HEK293 (cell line): ENCODE data around the gene FOXO1.

Source experiments
- CTCF ChIA-PET: fragments of 350-600 bp; formaldehyde crosslinking; extraction: SDS; loops from one replicate; lab custom pipeline; 2021; ENCODE audit warnings: antibody characterized with exemption; lab: Yijun Ruan, JAX
- POLR2A ChIA-PET: fragments of 300-600 bp; formaldehyde crosslinking; extraction: SDS; loops from one replicate; lab custom pipeline; 2020; ENCODE audit warnings: antibody characterized with exemption, inconsistent platforms; lab: Yijun Ruan, JAX
- H3K27ac ChIP-seq: fragments of 200-500 bp; sonication (Bioruptor generic); 2 replicates; pipeline ENCODE4 v1.5.1; 2014; ENCODE audit warnings: low read depth, low read length, control low read depth, inconsistent platforms; ENCODE audit errors: extremely low read depth
- H3K36me3 ChIP-seq, 2 experiments: fragments of 200-500 bp in 1 of 2; sonication (Bioruptor generic) in 1 of 2; 1 replicate in 1 of 2; 2 replicates in 1 of 2; pipeline ENCODE4 v1.5.1; 2014 to 2017; ENCODE audit warnings: inconsistent platforms in 2 of 2, low read length in 2 of 2; ENCODE audit not compliant: control insufficient read depth in 2 of 2, insufficient read depth in 1 of 2
- H3K4me1 ChIP-seq: fragments of 200-500 bp; sonication (Bioruptor generic); 2 replicates; pipeline ENCODE4 v1.5.1; 2014; ENCODE audit warnings: mild to moderate bottlenecking, low read length, inconsistent platforms; ENCODE audit not compliant: control insufficient read depth, insufficient read depth
- H3K4me3 ChIP-seq: 2 replicates; pipeline ENCODE4 v1.5.1; 2011; ENCODE audit warnings: low read depth, mild to moderate bottlenecking, control low read depth, low read length, moderate library complexity
- H3K9me3 ChIP-seq: fragments of 200-500 bp; sonication (Bioruptor generic); 2 replicates; pipeline ENCODE4 v1.5.1; 2014; ENCODE audit warnings: low read depth, low read length, inconsistent platforms; ENCODE audit not compliant: control insufficient read depth, insufficient read depth
- BCL11B ChIP-seq: fragments of 450-650 bp; formaldehyde crosslinking; IDR thresholded peaks from 2 replicates; pipeline ENCODE4 v1.5.1; 2016; ENCODE audit warnings: low read depth, missing biosample characterization, missing genetic modification characterization
- GLIS2 ChIP-seq: fragments of 450-650 bp; formaldehyde crosslinking; IDR thresholded peaks from 2 replicates; pipeline ENCODE4 v1.5.1; 2016; ENCODE audit warnings: missing biosample characterization, missing genetic modification characterization
- KLF8 ChIP-seq: fragments of 450-650 bp; formaldehyde crosslinking; IDR thresholded peaks from 2 replicates; pipeline ENCODE4 v1.5.1; 2016; ENCODE audit warnings: missing biosample characterization, missing genetic modification characterization
- PRDM6 ChIP-seq: fragments of 450-650 bp; formaldehyde crosslinking; IDR thresholded peaks from 2 replicates; pipeline ENCODE4 v1.5.1; 2017; ENCODE audit warnings: missing biosample characterization, missing genetic modification characterization
- RBAK ChIP-seq: fragments of 450-650 bp; formaldehyde crosslinking; IDR thresholded peaks from 2 replicates; pipeline ENCODE4 v1.5.1; 2016; ENCODE audit warnings: missing biosample characterization, missing genetic modification characterization
- SCRT2 ChIP-seq: fragments of 450-650 bp; formaldehyde crosslinking; IDR thresholded peaks from 2 replicates; pipeline ENCODE4 v1.5.1; 2016; ENCODE audit warnings: missing biosample characterization, missing genetic modification characterization
- SP7 ChIP-seq: fragments of 450-650 bp; formaldehyde crosslinking; IDR thresholded peaks from 2 replicates; pipeline ENCODE4 v1.5.1; 2016; ENCODE audit warnings: missing biosample characterization, missing genetic modification characterization
- ZBTB7A ChIP-seq: fragments of 450-650 bp; formaldehyde crosslinking; IDR thresholded peaks from 2 replicates; pipeline ENCODE4 v1.5.1; 2016; ENCODE audit warnings: low read depth, missing biosample characterization, missing genetic modification characterization
- ZNF18 ChIP-seq: fragments of 450-650 bp; formaldehyde crosslinking; IDR thresholded peaks from 2 replicates; pipeline ENCODE4 v1.5.1; 2016; ENCODE audit warnings: missing biosample characterization, missing genetic modification characterization
- ZNF223 ChIP-seq: fragments of 450-650 bp; formaldehyde crosslinking; IDR thresholded peaks from 2 replicates; pipeline ENCODE4 v1.5.1; 2016; ENCODE audit warnings: missing biosample characterization, missing genetic modification characterization
- ZNF324 ChIP-seq: fragments of 450-650 bp; formaldehyde crosslinking; IDR thresholded peaks from 2 replicates; pipeline ENCODE4 v1.5.1; 2016; ENCODE audit warnings: missing biosample characterization, missing genetic modification characterization
- ZNF404 ChIP-seq: fragments of 450-650 bp; formaldehyde crosslinking; IDR thresholded peaks from 2 replicates; pipeline ENCODE4 v1.5.1; 2017; ENCODE audit warnings: missing biosample characterization, missing genetic modification characterization
- ZNF433 ChIP-seq: fragments of 450-650 bp; formaldehyde crosslinking; IDR thresholded peaks from 2 replicates; pipeline ENCODE4 v1.5.1; 2016; ENCODE audit warnings: missing biosample characterization, missing genetic modification characterization, low read depth
- ZNF449 ChIP-seq: fragments of 450-650 bp; formaldehyde crosslinking; IDR thresholded peaks from 2 replicates; pipeline ENCODE4 v1.5.1; 2017; ENCODE audit warnings: missing biosample characterization, mild to moderate bottlenecking, missing genetic modification characterization, moderate library complexity
- ZNF473 ChIP-seq: fragments of 450-650 bp; formaldehyde crosslinking; IDR thresholded peaks from 2 replicates; pipeline ENCODE4 v1.5.1; 2017; ENCODE audit warnings: missing biosample characterization, missing genetic modification characterization
- ZNF518A ChIP-seq: fragments of 450-650 bp; formaldehyde crosslinking; conservative IDR thresholded peaks from 2 replicates; pipeline ENCODE4 v1.5.1; 2016; ENCODE audit warnings: low read depth, missing biosample characterization, missing genetic modification characterization
- ZNF530 ChIP-seq: fragments of 450-650 bp; formaldehyde crosslinking; IDR thresholded peaks from 2 replicates; pipeline ENCODE4 v1.5.1; 2016; ENCODE audit warnings: low read depth, missing biosample characterization, missing genetic modification characterization
- ZNF555 ChIP-seq: fragments of 450-650 bp; formaldehyde crosslinking; conservative IDR thresholded peaks from 2 replicates; pipeline ENCODE4 v1.5.1; 2017; ENCODE audit warnings: missing biosample characterization, mild to moderate bottlenecking, missing genetic modification characterization, inconsistent platforms
- ZNF585B ChIP-seq: fragments of 450-650 bp; formaldehyde crosslinking; IDR thresholded peaks from 2 replicates; pipeline ENCODE4 v1.5.1; 2016; ENCODE audit warnings: missing biosample characterization, missing genetic modification characterization
- ZNF654 ChIP-seq: fragments of 450-650 bp; formaldehyde crosslinking; IDR thresholded peaks from 2 replicates; pipeline ENCODE4 v1.5.1; 2016; ENCODE audit warnings: low read depth, missing biosample characterization, missing genetic modification characterization
- ZNF791 ChIP-seq: fragments of 450-650 bp; formaldehyde crosslinking; IDR thresholded peaks from 2 replicates; pipeline ENCODE4 v1.5.1; 2016; ENCODE audit warnings: missing biosample characterization, missing genetic modification characterization
- ZNF843 ChIP-seq: fragments of 450-650 bp; formaldehyde crosslinking; IDR thresholded peaks from 2 replicates; pipeline ENCODE4 v1.5.1; 2016; ENCODE audit warnings: missing biosample characterization, missing genetic modification characterization

FOXO1 gene

GRCh38 chr13:40572961-40573360 lies 93.5 kb downstream of the FOXO1 start:
- POLR2A ChIA-PET, result no interaction called here
- Histone ChIP-seq H3K27ac (no peak overlapping the region), H3K36me3 (no peaks in the 10 kb centered on the region), H3K4me3 (no peak overlapping the region), H3K4me1 (no peaks in the 10 kb centered on the region; the same call in 1 of the 2 replicates), H3K9me3 (no peaks in the 10 kb centered on the region)
- CTCF ChIA-PET, result no interaction called here
- TF ChIP-seq ZNF530 (tag by site-specific recombination), result no peak

GRCh38 chr13:40571338-40571963 lies 95.0 kb downstream of the FOXO1 start:
- CTCF ChIA-PET, result no interaction called here

GRCh38 chr13:40570930-40571329 lies 95.5 kb downstream of the FOXO1 start:
- no peaks in the 10 kb centered on the region for H3K36me3 ChIP-seq
- no peak overlapping the region for H3K4me3 ChIP-seq
- no peaks in the 10 kb centered on the region; the same call in 1 of the 2 replicates for H3K4me1 ChIP-seq
- ChIA-PET CTCF (no interaction called here), POLR2A (no interaction called here)
- no peaks in the 10 kb centered on the region for H3K9me3 ChIP-seq
- no peak overlapping the region for H3K27ac ChIP-seq
- TF ChIP-seq ZNF473 (tag by site-specific recombination), result no peak
- no peak for TF ChIP-seq KLF8
- no peak for TF ChIP-seq BCL11B (tag by site-specific recombination)
- no peak for TF ChIP-seq SCRT2 (tag by site-specific recombination)
- TF ChIP-seq ZNF404 (tag by site-specific recombination), result no peak
- no peak for TF ChIP-seq ZBTB7A
- TF ChIP-seq GLIS2 (tag by site-specific recombination), result no peak
- TF ChIP-seq ZNF433, result no peak
- TF ChIP-seq ZNF449 (tag by site-specific recombination), result no peak
- no peak for TF ChIP-seq ZNF555 (tag by site-specific recombination)
- no peak for TF ChIP-seq ZNF843 (tag by site-specific recombination)
- no peak for TF ChIP-seq RBAK
- TF ChIP-seq SP7 (tag by site-specific recombination), result no peak
- no peak for TF ChIP-seq ZNF654 (tag by site-specific recombination)
- no peak for TF ChIP-seq ZNF791
- TF ChIP-seq ZNF223, result no peak
- no peak for TF ChIP-seq ZNF518A
- TF ChIP-seq ZNF18 (tag by site-specific recombination), result no peak

More at GRCh38 chr13:40571338-40571963, 95.0 kb downstream of the FOXO1 start:
- TF ChIP-seq ZNF585B (tag by site-specific recombination) (no peak), PRDM6 (tag by site-specific recombination) (peak; percentile 52), ZNF324 (tag by site-specific recombination) (no peak)
- POLR2A ChIA-PET, result no interaction called here
- no peaks in the 10 kb centered on the region; the same call in 1 of the 2 replicates for H3K4me1 ChIP-seq
- H3K27ac ChIP-seq, result no peak overlapping the region
- no peaks in the 10 kb centered on the region for H3K9me3 ChIP-seq
- no peak overlapping the region for H3K4me3 ChIP-seq
- no peaks in the 10 kb centered on the region for H3K36me3 ChIP-seq
